ENCODE results near the gene ZBTB33. TPM values are rescaled to one million over a fixed set of nuclear protein-coding genes. Genes with fewer than 3 reads are reported as not detected.

ZBTB33 gene
- total RNA-seq: 10 to 100 TPM; 15.2 to 26.7 (median 19.1) TPM

GRCh38 chrX:120250522-120251271 lies at the start of gene ZBTB33:
Gene ZBTB33 (plus strand): TSS chrX:120250812. CDS start chrX:120253416, 2,604 bp downstream.
- ATAC-seq (replicated peaks in 6 of 8): peak; percentile 97 to 99 (median 98)
- WGBS, 10 experiments: 0 to 51% (median 19%) methylated on average over 2 to 27 of the region's 75 CpGs; no CpG with 5 or more reads in 6 of the 10 experiments
- in situ Hi-C loops (cut with MboI; ENCODE audit: low pct_unique_long_range_greater_than_20kb in 2 of 9, low sequenced_read_pairs in 9 of 9, unreplicated experiment in 9 of 9): no loop called here

GRCh38 chrX:120200851-120201250 lies 49.8 kb upstream of the ZBTB33 start:
- Histone ChIP-seq H3K4me1 (replicated peaks in 1 of 2) (no peaks in the 10 kb centered on the region), H3K27ac (no peak overlapping the region), H3K4me3 (no peak overlapping the region)
- ATAC-seq (replicated peaks in 6 of 8): no peak
- in situ Hi-C loops (cut with MboI; ENCODE audit: low pct_unique_long_range_greater_than_20kb in 2 of 9, low sequenced_read_pairs in 9 of 9, unreplicated experiment in 9 of 9): no loop called here
- 47% methylated on average over 3 of the region's 11 CpGs; no CpG with 5 or more reads in 9 of the 10 experiments for WGBS, 10 experiments

More at GRCh38 chrX:120250522-120251271, at the start of gene ZBTB33:
- H3K27ac ChIP-seq: peak within 1 kb of the TSS; percentile 84 to 90
- H3K4me1 ChIP-seq (replicated peaks in 1 of 2): peaks cover 0 to 5% of the 10 kb centered on the region in 2 donors
- peak within 1 kb of the TSS; percentile 54 to 71 (median 67) for H3K4me3 ChIP-seq

DNA sequence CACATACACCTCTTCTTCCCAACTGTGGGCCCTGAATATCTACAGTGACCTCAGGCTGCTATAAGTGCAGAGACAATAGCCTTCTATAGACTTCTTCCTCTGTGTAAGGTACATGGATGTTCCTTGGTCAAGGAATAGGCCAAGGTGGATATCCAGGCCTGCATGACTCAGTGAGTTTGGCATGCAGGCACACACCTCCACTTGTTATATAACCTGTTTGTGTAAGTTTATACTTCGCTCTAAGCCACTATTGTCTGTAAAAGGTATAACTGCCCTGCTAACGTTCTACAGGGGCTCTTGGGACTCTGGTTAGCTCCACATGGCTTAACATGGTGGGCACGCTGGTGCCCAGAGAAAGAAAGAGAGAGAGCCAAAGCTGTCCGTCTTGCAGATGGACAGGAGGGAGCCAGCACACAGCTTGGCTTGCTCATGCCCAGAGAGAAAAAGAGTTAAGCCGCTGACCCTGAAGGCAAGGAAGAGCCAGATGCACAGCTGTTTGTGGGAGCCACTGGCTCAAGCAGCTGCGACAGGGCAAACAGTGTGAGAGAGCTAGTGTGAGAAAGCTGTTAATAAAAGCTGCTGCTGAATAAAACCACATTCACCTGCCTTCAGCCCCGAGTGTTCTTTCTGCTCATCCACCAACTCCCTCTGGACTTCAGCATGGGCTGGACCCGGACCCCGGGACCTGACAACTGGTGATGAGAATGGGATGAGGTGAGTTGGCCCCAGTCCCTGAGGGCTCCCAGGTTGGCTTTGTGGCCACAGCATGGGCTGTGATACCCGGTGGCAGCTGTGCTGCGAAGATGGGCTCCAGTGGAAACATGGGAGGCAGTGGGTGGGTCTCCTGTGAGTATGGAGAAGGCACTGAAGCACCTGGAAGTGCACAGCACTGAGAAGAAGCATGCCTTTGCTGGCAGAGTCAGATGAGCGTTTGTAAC lies 44.5 kb upstream of the ZBTB33 start:
- in situ Hi-C loops (cut with MboI; ENCODE audit: low pct_unique_long_range_greater_than_20kb in 2 of 9, low sequenced_read_pairs in 9 of 9, unreplicated experiment in 9 of 9): no loop called here
- H3K27ac ChIP-seq: no peak overlapping the region
- H3K4me3 ChIP-seq: no peak overlapping the region
- no peak for ATAC-seq (replicated peaks in 6 of 8)
- no peaks in the 10 kb centered on the region for H3K4me1 ChIP-seq (replicated peaks in 1 of 2)
- 37 to 76% (median 54%) methylated on average over 1 to 5 of the region's 12 CpGs; no CpG with 5 or more reads in 6 of the 10 experiments for WGBS, 10 experiments

GRCh38 chrX:120207009-120207605 lies 43.5 kb upstream of the ZBTB33 start:
- in situ Hi-C loops (cut with MboI; ENCODE audit: low pct_unique_long_range_greater_than_20kb in 2 of 9, low sequenced_read_pairs in 9 of 9, unreplicated experiment in 9 of 9): no loop called here

DNA sequence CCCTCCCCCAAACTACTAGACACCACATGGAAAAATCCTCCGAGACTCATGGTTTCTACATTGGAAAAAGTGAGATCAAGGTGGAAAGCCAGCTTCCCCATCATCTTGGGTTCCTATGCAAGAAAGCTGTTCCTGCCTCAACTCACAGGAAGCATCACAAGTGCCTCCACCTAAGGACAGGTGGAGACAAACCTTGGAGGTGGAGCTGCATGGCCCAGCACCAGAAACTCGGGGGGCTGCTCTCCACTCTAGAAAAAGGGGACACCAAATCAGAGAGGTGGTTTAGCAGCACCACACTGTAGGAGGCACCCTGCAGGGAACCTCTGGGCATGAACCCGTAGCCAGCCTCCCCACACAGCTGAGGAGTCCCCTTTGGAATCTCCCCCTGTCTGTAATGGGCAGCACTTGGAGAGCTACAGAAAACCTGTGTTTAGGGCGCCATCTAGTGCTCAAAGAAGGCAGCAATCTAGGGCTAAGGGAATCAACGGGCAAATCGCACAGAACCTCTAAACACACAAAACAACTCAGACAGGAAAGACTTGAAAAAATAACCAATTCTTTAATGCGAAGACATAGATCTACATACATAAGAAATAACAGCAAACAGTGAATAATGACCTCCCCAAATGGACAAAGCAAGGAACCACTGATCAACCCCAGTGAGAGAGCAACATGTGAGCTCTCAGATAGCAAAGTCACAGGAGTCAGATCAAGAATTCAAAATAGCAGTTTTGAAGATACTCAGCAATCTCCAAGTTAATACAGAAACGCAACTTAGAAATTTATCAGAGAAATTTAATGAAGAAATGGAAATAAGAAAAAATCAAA lies 37.0 kb upstream of the ZBTB33 start:
- Histone ChIP-seq H3K4me1 (replicated peaks in 1 of 2) (no peaks in the 10 kb centered on the region), H3K4me3 (no peak overlapping the region), H3K27ac (no peak overlapping the region)
- 0 to 3% (median 0%) methylated on average over 1 to 5 of the region's 8 CpGs; no CpG with 5 or more reads in 1 of the 10 experiments for WGBS, 10 experiments
- peak in 7 of 8 experiments; percentile 42 to 89 (median 74) for ATAC-seq (replicated peaks in 6 of 8)
- in situ Hi-C loops (cut with MboI; ENCODE audit: low pct_unique_long_range_greater_than_20kb in 2 of 9, low sequenced_read_pairs in 9 of 9, unreplicated experiment in 9 of 9): no loop called here

More at GRCh38 chrX:120207009-120207605, 43.5 kb upstream of the ZBTB33 start:
- ATAC-seq (replicated peaks in 6 of 8): no peak
- H3K4me3 ChIP-seq: no peak overlapping the region
- no peaks in the 10 kb centered on the region for H3K4me1 ChIP-seq (replicated peaks in 1 of 2)
- WGBS, 10 experiments: 67 to 80% (median 68%) methylated on average over 1 to 3 of the region's 8 CpGs; no CpG with 5 or more reads in 7 of the 10 experiments
- no peak overlapping the region for H3K27ac ChIP-seq

GRCh38 chrX:120223374-120223773 lies 27.2 kb upstream of the ZBTB33 start:
- Histone ChIP-seq H3K4me3 (no peak overlapping the region), H3K27ac (no peak overlapping the region), H3K4me1 (replicated peaks in 1 of 2) (no peaks in the 10 kb centered on the region)
- WGBS, 10 experiments: 40 to 51% methylated on average over 1 to 6 of the region's 8 CpGs; no CpG with 5 or more reads in 8 of the 10 experiments
- in situ Hi-C loops (cut with MboI; ENCODE audit: low pct_unique_long_range_greater_than_20kb in 2 of 9, low sequenced_read_pairs in 9 of 9, unreplicated experiment in 9 of 9): no loop called here
- ATAC-seq (replicated peaks in 6 of 8): no peak

DNA sequence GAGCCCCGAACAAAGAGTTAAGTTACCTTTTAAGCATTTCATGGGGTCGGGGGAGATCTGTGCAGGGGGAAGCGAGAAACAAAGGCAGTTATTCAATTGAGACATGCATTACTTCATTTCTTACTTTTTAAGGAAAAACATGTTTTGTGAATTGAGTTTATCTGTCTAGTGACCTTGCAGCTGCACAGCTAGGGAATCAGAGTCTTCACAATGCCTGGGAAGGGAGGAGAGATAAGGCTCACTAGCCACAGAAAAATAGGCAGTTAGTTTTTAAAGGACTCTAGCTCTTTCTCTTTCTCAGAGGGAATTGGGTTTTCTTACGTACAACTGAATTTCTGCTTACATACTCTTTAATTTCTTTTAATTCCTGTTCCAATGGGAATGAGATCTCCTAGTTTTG lies 26.2 kb upstream of the ZBTB33 start:
- no peak overlapping the region for H3K27ac ChIP-seq
- H3K4me3 ChIP-seq: no peak overlapping the region
- no peaks in the 10 kb centered on the region for H3K4me1 ChIP-seq (replicated peaks in 1 of 2)
- no peak for ATAC-seq (replicated peaks in 6 of 8)
- 31 to 100% (median 84%) methylated on average over 1 to 4 of the region's 4 CpGs; no CpG with 5 or more reads in 4 of the 10 experiments for WGBS, 10 experiments
- in situ Hi-C loops (cut with MboI; ENCODE audit: low pct_unique_long_range_greater_than_20kb in 2 of 9, low sequenced_read_pairs in 9 of 9, unreplicated experiment in 9 of 9): no loop called here

- in situ Hi-C loops (cut with MboI; ENCODE audit: low pct_unique_long_range_greater_than_20kb in 2 of 9, low sequenced_read_pairs in 9 of 9, unreplicated experiment in 9 of 9): loop anchor here in 1 of 9 experiments (25.0 kb wide), 1 partner anchor 116 kb away; the partner anchor contains the start of gene RHOXF1
- no peak for ATAC-seq (replicated peaks in 6 of 8)
- 20 to 100% (median 80%) methylated on average over 1 to 6 of the region's 9 CpGs; no CpG with 5 or more reads in 3 of the 10 experiments for WGBS, 10 experiments
- Histone ChIP-seq H3K27ac (no peak overlapping the region), H3K4me1 (replicated peaks in 1 of 2) (no peaks in the 10 kb centered on the region), H3K4me3 (no peak overlapping the region)
These were observed 22.3 kb upstream of the ZBTB33 start for GRCh38 chrX:120228187-120228908.

DNA sequence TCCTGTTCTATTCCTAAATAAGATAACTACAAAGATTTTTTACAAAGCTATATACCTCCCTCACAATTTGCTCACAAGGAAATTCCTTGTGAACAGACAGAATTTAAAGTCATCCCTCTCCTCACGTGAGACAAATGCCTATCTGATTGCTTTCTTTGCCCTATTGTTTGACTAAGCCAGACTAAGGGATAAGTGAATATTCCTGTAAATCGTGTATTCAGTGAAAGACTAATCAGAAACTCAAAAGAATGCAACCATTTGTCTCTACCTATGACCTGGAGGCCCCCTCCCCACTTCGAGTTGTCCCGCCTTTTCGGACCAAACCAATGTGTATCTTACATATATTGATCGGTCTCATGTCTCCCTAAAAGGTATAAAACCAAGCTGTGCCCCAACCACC lies 15.3 kb upstream of the ZBTB33 start:
- 41 to 87% (median 50%) methylated on average over 1 to 5 of the region's 6 CpGs; no CpG with 5 or more reads in 5 of the 10 experiments for WGBS, 10 experiments
- Histone ChIP-seq H3K4me1 (replicated peaks in 1 of 2) (peaks cover 2 to 4% of the 10 kb centered on the region in 2 donors), H3K27ac (no peak overlapping the region), H3K4me3 (no peak overlapping the region)
- no peak for ATAC-seq (replicated peaks in 6 of 8)
- in situ Hi-C loops (cut with MboI; ENCODE audit: low pct_unique_long_range_greater_than_20kb in 2 of 9, low sequenced_read_pairs in 9 of 9, unreplicated experiment in 9 of 9): loop anchor here in 1 of 9 experiments (25.0 kb wide), 1 partner anchor 123 kb away; the partner anchor contains the start of gene RHOXF1

- peak in 6 of 8 experiments; percentile 57 to 100 (median 82) for ATAC-seq (replicated peaks in 6 of 8)
- 0 to 100% (median 36%) methylated on average over 1 to 3 of the region's 3 CpGs; no CpG with 5 or more reads in 4 of the 10 experiments for WGBS, 10 experiments
- Histone ChIP-seq H3K27ac (peak overlapping the region; percentile 47 to 53), H3K4me1 (replicated peaks in 1 of 2) (peaks cover 2 to 4% of the 10 kb centered on the region in 2 donors), H3K4me3 (no peak overlapping the region)
- in situ Hi-C loops (cut with MboI; ENCODE audit: low pct_unique_long_range_greater_than_20kb in 2 of 9, low sequenced_read_pairs in 9 of 9, unreplicated experiment in 9 of 9): loop anchor here in 1 of 9 experiments (25.0 kb wide), 1 partner anchor 125 kb away; the partner anchor contains the start of gene RHOXF1
These were observed 13.7 kb upstream of the ZBTB33 start for GRCh38 chrX:120236687-120237479.

All from motor neuron (in vitro differentiated cells).